ENCODE measurements around the gene CUTA.

The CUTA gene

GRCh38 chr6:33420491-33421343, 2.8 kb upstream of the CUTA start:
- peak; percentile 22 for DNase-seq

GRCh38 chr6:33419580-33420490, 1.9 kb upstream of the CUTA start, which contains the start of gene SYNGAP1:
SYNGAP1 (plus strand) TSS chr6:33420065; CDS start chr6:33420265, 200 bp downstream.
- DNase-seq = peak; percentile 59

GRCh38 chr6:33418690-33419291, 884 bp upstream of the CUTA start:
- DNase-seq = peak; percentile 49

- DNase-seq = peak; percentile 68
These were observed 592 bp downstream of the CUTA start for GRCh38 chr6:33417128-33417902.

GRCh38 chr6:33416386-33417127, 1.4 kb downstream of the CUTA start:
- no peak for DNase-seq

GRCh38 chr6:33415831-33416230, 2.1 kb downstream of the CUTA start:
- DNase-seq = no peak

- peak; percentile 43 for DNase-seq
These were observed 3.2 kb downstream of the CUTA start for GRCh38 chr6:33414592-33415271.

- no peak for DNase-seq
These were observed 4.4 kb downstream of the CUTA start for GRCh38 chr6:33413241-33414120.

GRCh38 chr6:33412140-33413009, 5.5 kb downstream of the CUTA start:
- DNase-seq = no peak

- DNase-seq = peak; percentile 40
These were observed 6.3 kb downstream of the CUTA start for GRCh38 chr6:33411632-33412005.

GRCh38 chr6:33410711-33411631, 6.9 kb downstream of the CUTA start, which contains the start of gene PHF1:
PHF1 (plus strand) TSS chr6:33411014; CDS start chr6:33412264, 1,250 bp downstream.
- DNase-seq = peak; percentile 93

GRCh38 chr6:33410050-33410710, 7.7 kb downstream of the CUTA start:
- DNase-seq = peak; percentile 99

GRCh38 chr6:33407132-33407718, 10.7 kb downstream of the CUTA start:
- peak; percentile 53 for DNase-seq

GRCh38 chr6:33406126-33406525, 11.8 kb downstream of the CUTA start:
- DNase-seq = no peak

- DNase-seq = no peak
These were observed 12.4 kb downstream of the CUTA start for GRCh38 chr6:33405386-33405940.

- DNase-seq = no peak
These were observed 13.0 kb downstream of the CUTA start for GRCh38 chr6:33404884-33405283.
